ENCODE data around the gene USP1. TPM values are rescaled to one million over a fixed set of nuclear protein-coding genes. Genes with fewer than 3 reads are reported as not detected.
A peak's percentile ranks its signal among the peaks of the same experiment; 100 is the strongest.

USP1 gene
- total and polyA plus RNA-seq, 2 donors (not counting 3 experiments of a cell fraction or from before 2014, with no cell fraction given) = 7.0 to 38.4 TPM

- no peaks in the 10 kb centered on the region for H3K27me3 ChIP-seq (ENCODE audit: control insufficient read depth in 2 of 2, insufficient read depth in 2 of 2, low read length in 2 of 2)
- DNase-seq (ENCODE audit: low read depth, low spot score) = no peak
- H3K9me3 ChIP-seq (replicated peaks; ENCODE audit: control insufficient read depth, insufficient read depth, low read length) = no peaks in the 10 kb centered on the region
- H3K4me2 ChIP-seq (ENCODE audit: insufficient read depth, low read length) = peak overlapping the region; percentile 50
- H3K27ac ChIP-seq (ENCODE audit: insufficient read depth, low read depth, low read length) = no peak overlapping the region
- FAIRE-seq = no peak
- no peak overlapping the region for H2AFZ ChIP-seq (ENCODE audit: low read depth, low read length)
- H3K79me2 ChIP-seq (ENCODE audit: control insufficient read depth, insufficient read depth, low read length) = peaks cover 64% of the 10 kb centered on the region
- ChIA-PET POLR2A (interaction anchor here (0.7 kb wide), 1 partner anchor 8 kb away, joined by 3 read pairs; no protein-coding TSS in a partner anchor), CTCF (interaction anchor here (1.3 to 2.0 kb wide), 2 partner anchors 307 kb away, joined by 7 to 9 read pairs; no protein-coding TSS in a partner anchor)
- peaks cover 0 to 2% of the 10 kb centered on the region in 2 experiments for H3K36me3 ChIP-seq (ENCODE audit: control insufficient read depth in 2 of 2, extremely low read depth in 1 of 2, insufficient read depth in 2 of 2, low read length in 2 of 2)
- dilution Hi-C loops (cut with MboI; ENCODE audit: extremely low pct_ligation_motif_present, low sequenced_read_pairs) = no loop called here
- H3K9me1 ChIP-seq (replicated peaks; ENCODE audit: control insufficient read depth, extremely low read depth, insufficient read depth, low read length) = no peaks in the 10 kb centered on the region
- intact Hi-C loops (cut with micrococcal nuclease) = loop anchor here (5.0 kb wide), 2 partner anchors 307 to 682 kb away; no protein-coding TSS in a partner anchor
- TF ChIP-seq FOS (IDR thresholded peaks at IDR 0.05; ENCODE audit: borderline replicate concordance, insufficient read depth, low read length) = no peak
- no peak for TF ChIP-seq JUN (IDR thresholded peaks at IDR 0.05; ENCODE audit: borderline replicate concordance, insufficient read depth, insufficient read length, low read depth)
- no peak for TF ChIP-seq MAX (IDR thresholded peaks at IDR 0.05; ENCODE audit: insufficient read depth, insufficient read length)
- no peak for TF ChIP-seq POLR2AphosphoS5 (IDR thresholded peaks at IDR 0.05; ENCODE audit: insufficient read depth, low read depth, low read length)
- TF ChIP-seq MYC (IDR thresholded peaks at IDR 0.05; ENCODE audit: low read depth, low read length) = no peak
- TF ChIP-seq POLR2A (IDR thresholded peaks at IDR 0.05; ENCODE audit: low read depth, low read length) = no peak
- TF ChIP-seq CTCF (IDR thresholded peaks at IDR 0.05; ENCODE audit: extremely low read depth in 1 of 2, insufficient read depth in 1 of 2, low read depth in 1 of 2, low read length in 2 of 2) = no peak
- no peak for TF ChIP-seq EZH2 (IDR thresholded peaks at IDR 0.05; ENCODE audit: borderline replicate concordance, low read depth, low read length, severe bottlenecking)
- no peak for TF ChIP-seq GATA2 (IDR thresholded peaks at IDR 0.05; ENCODE audit: insufficient read depth, insufficient read length, low read depth, low read length)
- peaks cover 13% of the 10 kb centered on the region for H3K4me1 ChIP-seq (ENCODE audit: control insufficient read depth, extremely low read depth, insufficient read depth, low read length)
- BruUV-seq (replicated peaks) = no TSS peak
- H3K9ac ChIP-seq (replicated peaks; ENCODE audit: extremely low read depth, insufficient read depth, low read length) = no peak overlapping the region
- no peaks in the 10 kb centered on the region for H4K20me1 ChIP-seq (replicated peaks; ENCODE audit: control insufficient read depth, extremely low read depth, insufficient read depth, low read length)
- peak overlapping the region in 1 of 3 experiments; percentile 20 for H3K4me3 ChIP-seq (replicated peaks in 1 of 3; ENCODE audit: insufficient read depth in 1 of 3, low read depth in 1 of 3, low read length in 3 of 3)
These were observed 3.0 kb downstream of the USP1 start for GRCh38 chr1:62439652-62440371.
